Gastrocnemius medialis (tissue), 4 donors: ENCODE measurements around the gene BMPR1A. TPM values are rescaled to one million over a fixed set of nuclear protein-coding genes. Genes with fewer than 3 reads are reported as not detected.
"Not testable (repeated sequence)": the region's sequence is repeated elsewhere in the genome, so short reads cannot be mapped to it uniquely, and the experiment has no call there.

ENCODE experiments used
- ATAC-seq, 2 donors: fragments of 150-250 bp; one replicate each; pipeline ENCODE4 v1.9.1; 2016
- DNase-seq, 2 donors: peaks; one replicate each; pipeline ENCODE4 v3.0.0-alpha.2; 2019
- H3K27ac ChIP-seq, 4 donors: fragments of 200-600 bp; sonication (generic); 1 replicate in 1 of 4; 2 replicates in 3 of 4; pipeline ENCODE4 v1.5.1; 2016 to 2018; ENCODE audit warnings: mild to moderate bottlenecking in 2 of 4, moderate library complexity in 1 of 4
- H3K27me3 ChIP-seq, 3 donors: fragments of 200-600 bp; sonication (generic) in 2 of 3; 1 replicate in 1 of 3; 2 replicates in 2 of 3; pipeline versions ENCODE4 v1.5.1 to v1.6.0; 2016 to 2019; ENCODE audit warnings: mild to moderate bottlenecking in 1 of 3, moderate library complexity in 1 of 3
- H3K36me3 ChIP-seq, 2 donors: fragments of 200-600 bp; sonication (generic) in 1 of 2; one replicate each; pipeline ENCODE4 v1.5.1; 2017 to 2018
- H3K4me1 ChIP-seq, 2 donors: fragments of 200-600 bp; sonication (generic) in 1 of 2; one replicate each; pipeline ENCODE4 v1.5.1; 2016 to 2017; ENCODE audit warnings: mild to moderate bottlenecking in 2 of 2
- H3K4me3 ChIP-seq, 4 donors: fragments of 200-600 bp; sonication (generic) in 3 of 4; 1 replicate in 1 of 4; 2 replicates in 3 of 4; pipeline ENCODE4 v1.5.1; 2016 to 2019; ENCODE audit warnings: mild to moderate bottlenecking in 2 of 4
- H3K9me3 ChIP-seq, 3 donors: fragments of 200-600 bp; sonication (generic) in 2 of 3; 1 replicate in 1 of 3; 2 replicates in 2 of 3; pipeline ENCODE4 v1.5.1; 2016 to 2019
- CTCF ChIP-seq, 5 experiments: fragments of 450-650 bp in 3 of 5; fragments of 200-600 bp in 2 of 5; sonication (generic) in 2 of 5; IDR thresholded peaks in 4 of 5; conservative IDR thresholded peaks in 1 of 5; 1 replicate in 4 of 5; 2 replicates in 1 of 5; pipeline ENCODE4 v1.5.1; 2016 to 2019; ENCODE audit warnings: antibody characterized with exemption in 5 of 5, mild to moderate bottlenecking in 3 of 5, moderate library complexity in 3 of 5
- POLR2A ChIP-seq, 2 donors: fragments of 450-650 bp; IDR thresholded peaks; one replicate each; pipeline ENCODE4 v1.6.1; 2017; ENCODE audit warnings: antibody characterized with exemption in 2 of 2, mild to moderate bottlenecking in 2 of 2, moderate library complexity in 2 of 2
- in situ Hi-C, 4 donors: fragments of 200-750 bp; cut with MboI; loops; one replicate each; pipeline versions ENCODE4 v1.15.0 to v1.8.0; 2017; ENCODE audit warnings: low sequenced_read_pairs in 4 of 4
- intact Hi-C: fragments of 100-400 bp; cut with DNase I; formaldehyde crosslinking; loops from one replicate; pipeline ENCODE4 v1.15.1; 2023; ENCODE audit warnings: low total_unique reads
- total RNA-seq, 4 donors: library from RNA; depleted of rRNA; stranded (reverse); fragments of >200 nt; gene quantifications; one replicate each; pipeline versions ENCODE4 v1.1.0 to v1.2.3, GENCODE V29; 2016

The BMPR1A gene
- total RNA-seq, 4 donors from 2014 or later = 16.4 to 22.7 (median 18.0) TPM

GRCh38 chr10:86929468-86930380, 173.3 kb downstream of the BMPR1A start:
- no peak for ATAC-seq
- intact Hi-C loops (no loop called here), in situ Hi-C loops (loop anchor here in 1 of 4 donors (25.0 kb wide), 1 partner anchor 158 kb away; the partner anchor contains the start of genes GLUD1 and SHLD2)
- Histone ChIP-seq H3K4me3 (no peak overlapping the region), H3K27ac (no peak overlapping the region), H3K36me3 (peaks cover 0 to 5% of the 10 kb centered on the region in 2 donors), H3K27me3 (no peaks in the 10 kb centered on the region), H3K4me1 (no peaks in the 10 kb centered on the region), H3K9me3 (no peaks in the 10 kb centered on the region)
- no peak for TF ChIP-seq CTCF (IDR thresholded peaks at IDR 0.05 in 4 of 5, conservative IDR thresholded peaks at IDR 0.05 in 1 of 5)
- TF ChIP-seq POLR2A (IDR thresholded peaks at IDR 0.05) = no peak
- no peak for DNase-seq

GRCh38 chr10:86931872-86932271, 175.5 kb downstream of the BMPR1A start:
- Histone ChIP-seq H3K27ac (peak overlapping the region in 1 of 4 donors; percentile 12), H3K4me1 (no peaks in the 10 kb centered on the region), H3K4me3 (no peak overlapping the region), H3K36me3 (peaks cover 0 to 5% of the 10 kb centered on the region in 2 donors), H3K9me3 (no peaks in the 10 kb centered on the region), H3K27me3 (no peaks in the 10 kb centered on the region)
- DNase-seq = no peak
- no peak for TF ChIP-seq POLR2A (IDR thresholded peaks at IDR 0.05)
- no peak for TF ChIP-seq CTCF (IDR thresholded peaks at IDR 0.05 in 4 of 5, conservative IDR thresholded peaks at IDR 0.05 in 1 of 5)
- intact Hi-C loops (no loop called here), in situ Hi-C loops (loop anchor here in 1 of 4 donors (25.0 kb wide), 1 partner anchor 155 kb away; the partner anchor contains the start of genes GLUD1 and SHLD2)
- ATAC-seq = peak in 1 of 2 donors; percentile 23

DNA sequence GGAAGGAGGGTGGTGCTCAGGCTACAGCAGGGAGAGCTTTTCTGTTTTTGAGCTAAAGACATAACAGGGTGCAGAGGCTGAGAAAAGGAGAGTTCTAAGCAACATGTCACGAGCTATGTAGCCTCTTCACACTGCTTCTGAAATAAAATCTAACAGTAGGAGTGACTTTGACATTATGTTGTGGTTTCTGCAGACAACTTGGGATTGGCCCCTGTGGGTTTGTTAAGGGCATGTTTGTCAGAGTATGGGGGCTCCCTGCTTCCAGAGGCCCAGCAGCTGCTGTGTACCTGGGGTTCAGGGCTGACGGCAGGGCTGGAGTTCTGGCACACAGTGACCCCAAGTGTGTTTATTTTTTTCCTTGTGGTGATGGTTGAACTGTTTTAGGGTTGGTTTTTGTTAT, 176.3 kb downstream of the BMPR1A start:
- no peaks in the 10 kb centered on the region for H3K27me3 ChIP-seq
- H3K36me3 ChIP-seq = peaks cover 0 to 5% of the 10 kb centered on the region in 2 donors
- no peak overlapping the region for H3K4me3 ChIP-seq
- DNase-seq (no peak), ATAC-seq (no peak)
- no peak for TF ChIP-seq POLR2A (IDR thresholded peaks at IDR 0.05)
- TF ChIP-seq CTCF (IDR thresholded peaks at IDR 0.05 in 4 of 5, conservative IDR thresholded peaks at IDR 0.05 in 1 of 5) = no peak
- no peak overlapping the region for H3K27ac ChIP-seq
- in situ Hi-C loops (loop anchor here in 1 of 4 donors (25.0 kb wide), 1 partner anchor 155 kb away; the partner anchor contains the start of genes GLUD1 and SHLD2), intact Hi-C loops (no loop called here)
- H3K4me1 ChIP-seq = no peaks in the 10 kb centered on the region
- no peaks in the 10 kb centered on the region for H3K9me3 ChIP-seq

- H3K9me3 ChIP-seq, H3K27ac ChIP-seq, H3K4me3 ChIP-seq, H3K4me1 ChIP-seq, ATAC-seq, H3K36me3 ChIP-seq, intact Hi-C loops, H3K27me3 ChIP-seq, DNase-seq: not testable (repeated sequence)
- in situ Hi-C loops = loop anchor here in 1 of 4 donors (25.0 kb wide), 1 partner anchor 153 kb away; the partner anchor contains the start of genes GLUD1 and SHLD2
Measured at GRCh38 chr10:86934162-86934711, 177.8 kb downstream of the BMPR1A start.
